Fibroblast of mammary gland (primary cell): ENCODE data around the gene NEDD4L.

Experiments used
- DNase-seq: peaks from one replicate; pipeline ENCODE4 v3.0.0-alpha.2; 2010; ENCODE audit warnings: low read depth
- H3K4me3 ChIP-seq: 2 replicates; pipeline ENCODE4 v1.5.1; 2011; ENCODE audit warnings: low read depth, mild to moderate bottlenecking, low read length, moderate library complexity; ENCODE audit not compliant: control insufficient read depth
- CTCF ChIP-seq: conservative IDR thresholded peaks from 2 replicates; pipeline ENCODE4 v1.5.1; 2011; ENCODE audit warnings: low read depth, low read length, inconsistent platforms; ENCODE audit not compliant: control insufficient read depth, insufficient read depth

The NEDD4L gene

GRCh38 chr18:58109256-58109655 is 65.2 kb downstream of the NEDD4L start:
- TF ChIP-seq CTCF = no peak
- no peak overlapping the region for H3K4me3 ChIP-seq

GRCh38 chr18:58110398-58110797 is 66.4 kb downstream of the NEDD4L start:
- TF ChIP-seq CTCF = no peak
- H3K4me3 ChIP-seq = no peak overlapping the region
- no peak for DNase-seq

More at GRCh38 chr18:58109256-58109655, 65.2 kb downstream of the NEDD4L start:
- DNase-seq = no peak

- no peak for TF ChIP-seq CTCF
- no peak overlapping the region for H3K4me3 ChIP-seq
- DNase-seq = no peak
Observed at GRCh38 chr18:58112174-58112573, 68.1 kb downstream of the NEDD4L start.

- H3K4me3 ChIP-seq = no peak overlapping the region
- DNase-seq = no peak
- TF ChIP-seq CTCF = no peak
Observed at GRCh38 chr18:58113337-58113736, 69.3 kb downstream of the NEDD4L start.

- DNase-seq = no peak
- no peak for TF ChIP-seq CTCF
- no peak overlapping the region for H3K4me3 ChIP-seq
Observed at GRCh38 chr18:58114766-58115165, 70.7 kb downstream of the NEDD4L start.

GRCh38 chr18:58116818-58117217 is 72.8 kb downstream of the NEDD4L start:
- no peak for DNase-seq
- no peak for TF ChIP-seq CTCF
- H3K4me3 ChIP-seq = no peak overlapping the region

- DNase-seq = peak; percentile 94
- H3K4me3 ChIP-seq = no peak overlapping the region
- TF ChIP-seq CTCF = no peak
Observed at GRCh38 chr18:58117786-58118403, 73.9 kb downstream of the NEDD4L start.
